Measurements from ENCODE around the gene MUSK. TPM values are rescaled to one million over a fixed set of nuclear protein-coding genes. Genes with fewer than 3 reads are reported as not detected.
"Not testable (repeated sequence)": the region's sequence is repeated elsewhere in the genome, so short reads cannot be mapped to it uniquely, and the experiment has no call there.

MUSK gene
- total and polyA plus RNA-seq, 4 experiments from 2014 or later, result not detected

GRCh38 chr9:110695846-110696245, 27.3 kb downstream of the MUSK start:
- POLR2A ChIA-PET (ENCODE audit: partially characterized antibody); H3K36me3 Mint-ChIP-seq; H3K9me3 ChIP-seq (ENCODE audit: control insufficient read depth in 1 of 2, low read length in 2 of 2); CTCF ChIA-PET (ENCODE audit: partially characterized antibody); intact Hi-C loops (cut with micrococcal nuclease); H3K9me3 Mint-ChIP-seq; H3K4me3 ChIP-seq (ENCODE audit: low read length in 2 of 2); H3K36me3 ChIP-seq (ENCODE audit: insufficient read depth, low read length); H3K27me3 Mint-ChIP-seq; H3K4me3 Mint-ChIP-seq; H3K27me3 ChIP-seq (ENCODE audit: insufficient read depth, low read length); H3K27ac Mint-ChIP-seq; DNase-seq; H3K4me1 Mint-ChIP-seq; H3K27ac ChIP-seq (ENCODE audit: low read depth, low read length); H3K4me1 ChIP-seq (ENCODE audit: insufficient read depth, low read length): not testable (repeated sequence)

- no peak overlapping the region for H3K27ac ChIP-seq (ENCODE audit: low read depth, low read length)
- H3K4me1 Mint-ChIP-seq, result no peaks in the 10 kb centered on the region
- no peak for DNase-seq
- no peak overlapping the region for H3K4me3 Mint-ChIP-seq
- intact Hi-C loops (cut with micrococcal nuclease), result no loop called here
- H3K9me3 Mint-ChIP-seq, result peaks cover 0 to 4% (median 0%) of the 10 kb centered on the region in 8 donors
- H3K9me3 ChIP-seq (ENCODE audit: control insufficient read depth in 1 of 2, low read length in 2 of 2), result no peaks in the 10 kb centered on the region
- H3K4me1 ChIP-seq (ENCODE audit: insufficient read depth, low read length), result no peaks in the 10 kb centered on the region
- H3K36me3 Mint-ChIP-seq, result no peaks in the 10 kb centered on the region
- H3K36me3 ChIP-seq (ENCODE audit: insufficient read depth, low read length), result no peaks in the 10 kb centered on the region
- no peak overlapping the region for H3K27ac Mint-ChIP-seq
- ChIA-PET CTCF (ENCODE audit: partially characterized antibody) (no interaction called here), POLR2A (ENCODE audit: partially characterized antibody) (no interaction called here)
- H3K27me3 Mint-ChIP-seq, result no peaks in the 10 kb centered on the region
- no peak overlapping the region for H3K4me3 ChIP-seq (ENCODE audit: low read length in 2 of 2)
- no peaks in the 10 kb centered on the region for H3K27me3 ChIP-seq (ENCODE audit: insufficient read depth, low read length)
These were observed 32.4 kb downstream of the MUSK start for GRCh38 chr9:110700953-110701352.

DNA sequence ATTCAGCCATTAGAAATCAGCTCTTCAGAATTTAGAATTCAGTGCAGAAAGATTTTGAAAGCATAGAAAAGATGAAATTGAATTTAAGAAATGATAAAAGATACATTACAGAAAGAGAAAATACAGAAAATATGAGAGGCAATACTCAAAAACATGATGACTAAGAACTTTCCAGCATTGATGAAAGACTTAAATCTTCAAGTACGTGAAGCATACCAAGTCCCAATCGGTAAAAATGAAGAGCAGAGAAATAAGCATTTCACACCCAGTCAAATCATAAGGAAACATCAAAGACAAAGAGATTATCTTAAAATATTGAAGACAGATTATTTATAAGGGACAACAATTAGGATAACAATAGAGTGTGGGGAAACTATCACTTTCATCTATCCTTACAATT, 35.1 kb downstream of the MUSK start:
- intact Hi-C loops (cut with micrococcal nuclease), result no loop called here
- no peak for DNase-seq
- Histone ChIP-seq H3K27ac (ENCODE audit: low read depth, low read length) (no peak overlapping the region), H3K4me3 (ENCODE audit: low read length in 2 of 2) (no peak overlapping the region), H3K9me3 (ENCODE audit: control insufficient read depth in 1 of 2, low read length in 2 of 2) (no peaks in the 10 kb centered on the region), H3K4me1 (ENCODE audit: insufficient read depth, low read length) (no peaks in the 10 kb centered on the region), H3K36me3 (ENCODE audit: insufficient read depth, low read length) (no peaks in the 10 kb centered on the region), H3K27me3 (ENCODE audit: insufficient read depth, low read length) (no peaks in the 10 kb centered on the region)
- H3K36me3 Mint-ChIP-seq, result no peaks in the 10 kb centered on the region
- no peaks in the 10 kb centered on the region for H3K27me3 Mint-ChIP-seq
- H3K4me1 Mint-ChIP-seq, result no peaks in the 10 kb centered on the region
- ChIA-PET POLR2A (ENCODE audit: partially characterized antibody) (no interaction called here), CTCF (ENCODE audit: partially characterized antibody) (no interaction called here)
- H3K27ac Mint-ChIP-seq, result no peak overlapping the region
- no peak overlapping the region for H3K4me3 Mint-ChIP-seq
- H3K9me3 Mint-ChIP-seq, result peaks cover 0 to 4% (median 0%) of the 10 kb centered on the region in 8 donors

DNA sequence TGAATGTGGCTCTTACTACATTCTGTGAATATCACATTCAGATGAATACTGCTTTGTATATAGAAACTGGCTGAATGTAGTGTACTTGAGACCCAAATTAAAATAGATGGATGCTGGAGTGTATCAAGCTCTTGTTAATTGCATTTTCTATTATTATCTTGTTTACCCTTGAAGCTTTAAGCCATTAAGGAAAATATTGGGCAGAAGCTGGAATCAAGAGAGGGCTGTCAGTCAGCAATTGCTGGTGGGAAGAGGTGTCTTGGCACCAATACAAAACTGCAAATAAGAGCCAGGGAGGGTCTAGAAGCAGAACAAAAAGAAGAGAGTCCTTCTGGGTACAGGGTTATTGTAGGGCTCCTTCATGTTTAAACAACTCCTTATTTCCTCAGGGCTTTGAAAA, 38.8 kb downstream of the MUSK start:
- Histone ChIP-seq H3K9me3 (ENCODE audit: control insufficient read depth in 1 of 2, low read length in 2 of 2) (no peaks in the 10 kb centered on the region), H3K36me3 (ENCODE audit: insufficient read depth, low read length) (no peaks in the 10 kb centered on the region), H3K27ac (ENCODE audit: low read depth, low read length) (no peak overlapping the region), H3K27me3 (ENCODE audit: insufficient read depth, low read length) (no peaks in the 10 kb centered on the region), H3K4me3 (ENCODE audit: low read length in 2 of 2) (no peak overlapping the region), H3K4me1 (ENCODE audit: insufficient read depth, low read length) (no peaks in the 10 kb centered on the region)
- no peak overlapping the region for H3K4me3 Mint-ChIP-seq
- no peaks in the 10 kb centered on the region for H3K4me1 Mint-ChIP-seq
- ChIA-PET POLR2A (ENCODE audit: partially characterized antibody) (no interaction called here), CTCF (ENCODE audit: partially characterized antibody) (no interaction called here)
- H3K9me3 Mint-ChIP-seq, result no peaks in the 10 kb centered on the region
- no peaks in the 10 kb centered on the region for H3K27me3 Mint-ChIP-seq
- no peak overlapping the region for H3K27ac Mint-ChIP-seq
- intact Hi-C loops (cut with micrococcal nuclease), result no loop called here
- H3K36me3 Mint-ChIP-seq, result no peaks in the 10 kb centered on the region
- no peak for DNase-seq

DNA sequence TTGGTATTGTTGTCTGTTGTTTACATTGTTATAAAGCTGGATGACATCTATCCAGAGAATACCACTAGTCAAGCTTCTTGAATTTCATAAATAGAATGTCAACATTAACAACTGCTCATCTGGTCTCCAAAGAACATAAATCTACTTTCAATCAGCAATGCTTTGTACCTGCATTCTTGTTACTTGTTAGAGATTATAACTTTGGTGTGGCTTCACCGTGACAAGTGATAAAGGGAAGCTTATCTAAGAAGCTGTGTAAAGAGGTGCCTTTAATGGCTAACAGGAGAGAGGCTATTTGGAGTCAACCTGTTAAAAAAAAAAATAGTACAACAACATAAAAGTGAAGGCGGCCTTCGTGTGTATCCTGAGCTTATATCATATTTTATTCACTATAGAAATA, 41.8 kb downstream of the MUSK start:
- POLR2A ChIA-PET (ENCODE audit: partially characterized antibody), result no interaction called here
- H3K4me3 ChIP-seq (ENCODE audit: low read length in 2 of 2), result no peak overlapping the region
- CTCF ChIA-PET (ENCODE audit: partially characterized antibody), result no interaction called here
- no peak overlapping the region for H3K27ac ChIP-seq (ENCODE audit: low read depth, low read length)
- H3K4me1 ChIP-seq (ENCODE audit: insufficient read depth, low read length), result no peaks in the 10 kb centered on the region
- intact Hi-C loops (cut with micrococcal nuclease), result no loop called here
- no peak for DNase-seq
- H3K4me1 Mint-ChIP-seq, result no peaks in the 10 kb centered on the region
- H3K4me3 Mint-ChIP-seq, result no peak overlapping the region
- H3K27me3 ChIP-seq (ENCODE audit: insufficient read depth, low read length), result no peaks in the 10 kb centered on the region
- no peaks in the 10 kb centered on the region for H3K36me3 ChIP-seq (ENCODE audit: insufficient read depth, low read length)
- H3K9me3 Mint-ChIP-seq, result peaks cover 0 to 2% (median 0%) of the 10 kb centered on the region in 8 donors
- no peak overlapping the region for H3K27ac Mint-ChIP-seq
- no peaks in the 10 kb centered on the region for H3K36me3 Mint-ChIP-seq
- H3K9me3 ChIP-seq (ENCODE audit: control insufficient read depth in 1 of 2, low read length in 2 of 2), result no peaks in the 10 kb centered on the region
- H3K27me3 Mint-ChIP-seq, result no peaks in the 10 kb centered on the region

DNA sequence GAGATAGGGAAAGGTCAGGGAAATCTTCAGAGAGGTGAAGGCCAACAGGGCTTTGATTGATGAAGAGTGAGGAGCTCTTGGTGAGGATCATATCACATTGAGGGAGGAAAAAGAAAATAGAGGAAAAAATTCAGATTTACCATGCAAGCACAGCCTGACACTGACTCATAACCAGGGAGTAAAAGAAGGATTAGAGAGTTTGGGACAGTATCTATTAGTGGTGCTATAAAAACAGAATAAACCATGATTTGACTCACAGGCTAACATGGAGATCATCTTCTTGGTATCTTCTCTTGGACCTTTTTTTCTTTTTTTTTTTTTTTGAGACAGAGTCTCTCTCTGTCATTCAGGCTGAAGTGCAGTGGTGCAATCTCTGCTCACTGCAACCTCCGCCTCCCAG, 44.4 kb downstream of the MUSK start:
- Mint-ChIP-seq H3K9me3 (peaks cover 0 to 8% (median 0%) of the 10 kb centered on the region in 8 donors), H3K27ac (no peak overlapping the region), H3K4me1 (no peaks in the 10 kb centered on the region), H3K36me3 (no peaks in the 10 kb centered on the region), H3K4me3 (no peak overlapping the region), H3K27me3 (no peaks in the 10 kb centered on the region)
- no peak for DNase-seq
- intact Hi-C loops (cut with micrococcal nuclease), result no loop called here
- Histone ChIP-seq H3K27me3 (ENCODE audit: insufficient read depth, low read length) (no peaks in the 10 kb centered on the region), H3K9me3 (ENCODE audit: control insufficient read depth in 1 of 2, low read length in 2 of 2) (no peaks in the 10 kb centered on the region), H3K27ac (ENCODE audit: low read depth, low read length) (no peak overlapping the region), H3K36me3 (ENCODE audit: insufficient read depth, low read length) (no peaks in the 10 kb centered on the region), H3K4me1 (ENCODE audit: insufficient read depth, low read length) (no peaks in the 10 kb centered on the region), H3K4me3 (ENCODE audit: low read length in 2 of 2) (no peak overlapping the region)
- ChIA-PET CTCF (ENCODE audit: partially characterized antibody) (no interaction called here), POLR2A (ENCODE audit: partially characterized antibody) (no interaction called here)

DNA sequence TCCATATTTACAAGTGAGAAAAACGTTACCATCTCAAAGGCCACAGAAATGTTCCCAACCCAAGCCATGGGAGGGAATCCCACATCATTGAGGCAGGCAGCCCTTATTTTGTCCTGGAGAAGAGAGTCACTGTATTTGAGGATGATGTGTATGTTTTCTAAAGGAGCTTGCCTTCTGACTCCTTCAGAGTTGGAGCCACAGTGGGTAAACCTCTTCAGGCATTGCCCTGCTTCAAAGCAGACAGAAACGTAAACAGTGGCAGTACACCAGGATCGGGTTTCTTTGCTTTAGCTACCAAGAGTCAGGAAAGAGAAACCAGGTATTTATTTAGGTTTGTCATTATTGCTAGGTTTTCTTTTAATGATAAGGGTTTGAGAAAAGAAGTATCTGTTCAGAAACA, 45.7 kb downstream of the MUSK start:
- Histone ChIP-seq H3K36me3 (ENCODE audit: insufficient read depth, low read length) (no peaks in the 10 kb centered on the region), H3K4me1 (ENCODE audit: insufficient read depth, low read length) (no peaks in the 10 kb centered on the region), H3K9me3 (ENCODE audit: control insufficient read depth in 1 of 2, low read length in 2 of 2) (no peaks in the 10 kb centered on the region), H3K4me3 (ENCODE audit: low read length in 2 of 2) (no peak overlapping the region), H3K27ac (ENCODE audit: low read depth, low read length) (no peak overlapping the region), H3K27me3 (ENCODE audit: insufficient read depth, low read length) (no peaks in the 10 kb centered on the region)
- ChIA-PET POLR2A (ENCODE audit: partially characterized antibody) (no interaction called here), CTCF (ENCODE audit: partially characterized antibody) (no interaction called here)
- Mint-ChIP-seq H3K4me3 (no peak overlapping the region), H3K9me3 (peaks cover 0 to 16% (median 4%) of the 10 kb centered on the region in 8 donors), H3K27me3 (no peaks in the 10 kb centered on the region), H3K4me1 (no peaks in the 10 kb centered on the region), H3K27ac (no peak overlapping the region), H3K36me3 (no peaks in the 10 kb centered on the region)
- DNase-seq, result no peak
- intact Hi-C loops (cut with micrococcal nuclease), result no loop called here

DNA sequence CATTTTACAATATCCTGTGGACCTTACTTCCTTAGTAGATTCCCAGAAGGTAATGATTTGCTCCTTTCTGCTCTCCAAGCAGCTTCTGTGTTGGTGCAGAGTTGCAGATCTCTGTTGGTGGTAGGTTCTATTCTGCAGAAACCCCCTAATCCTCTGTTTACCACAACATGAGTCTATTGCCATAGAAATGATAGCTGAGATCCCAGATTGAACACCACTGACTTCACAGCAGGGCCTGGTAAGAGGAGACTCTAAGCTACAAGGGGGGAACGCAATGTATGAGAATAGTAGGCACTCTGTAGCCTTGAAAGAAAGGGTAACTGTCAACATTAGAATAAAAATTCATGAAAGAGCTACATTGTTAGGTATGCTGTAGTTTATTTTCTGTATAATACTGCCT, 59.5 kb downstream of the MUSK start:
- H3K4me1 Mint-ChIP-seq, result no peaks in the 10 kb centered on the region
- H3K27ac Mint-ChIP-seq, result no peak overlapping the region
- no peaks in the 10 kb centered on the region for H3K27me3 Mint-ChIP-seq
- ChIA-PET POLR2A (ENCODE audit: partially characterized antibody) (no interaction called here), CTCF (ENCODE audit: partially characterized antibody) (no interaction called here)
- Histone ChIP-seq H3K27me3 (ENCODE audit: insufficient read depth, low read length) (no peaks in the 10 kb centered on the region), H3K4me1 (ENCODE audit: insufficient read depth, low read length) (no peaks in the 10 kb centered on the region), H3K27ac (ENCODE audit: low read depth, low read length) (no peak overlapping the region), H3K9me3 (ENCODE audit: control insufficient read depth in 1 of 2, low read length in 2 of 2) (no peaks in the 10 kb centered on the region), H3K4me3 (ENCODE audit: low read length in 2 of 2) (no peak overlapping the region), H3K36me3 (ENCODE audit: insufficient read depth, low read length) (no peaks in the 10 kb centered on the region)
- H3K4me3 Mint-ChIP-seq, result no peak overlapping the region
- H3K9me3 Mint-ChIP-seq, result peaks cover 0 to 3% (median under 1%) of the 10 kb centered on the region in 8 donors
- no peaks in the 10 kb centered on the region for H3K36me3 Mint-ChIP-seq
- intact Hi-C loops (cut with micrococcal nuclease), result no loop called here
- DNase-seq, result no peak

All from CD4-positive, alpha-beta memory T cell (primary cell).